Skin epidermis (tissue), 12 donors: ENCODE data around the gene IVNS1ABP.
"Not testable (repeated sequence)": the region's sequence is repeated elsewhere in the genome, so short reads cannot be mapped to it uniquely, and the experiment has no call there.

ENCODE experiments used
- H3K27ac ChIP-seq, 21 experiments: fragments of 200-600 bp; sonication (generic) in 11 of 21; one replicate each; pipeline ENCODE4 v1.5.0; 2020; ENCODE audit warnings: mild to moderate bottlenecking in 3 of 21, inconsistent platforms in 2 of 21, moderate library complexity in 2 of 21
- H3K4me3 ChIP-seq, 7 experiments: fragments of 200-600 bp; sonication (generic) in 2 of 7; one replicate each; pipeline ENCODE4 v1.5.0; 2020; ENCODE audit warnings: inconsistent platforms in 2 of 7, mild to moderate bottlenecking in 2 of 7, moderate library complexity in 1 of 7

IVNS1ABP gene

DNA sequence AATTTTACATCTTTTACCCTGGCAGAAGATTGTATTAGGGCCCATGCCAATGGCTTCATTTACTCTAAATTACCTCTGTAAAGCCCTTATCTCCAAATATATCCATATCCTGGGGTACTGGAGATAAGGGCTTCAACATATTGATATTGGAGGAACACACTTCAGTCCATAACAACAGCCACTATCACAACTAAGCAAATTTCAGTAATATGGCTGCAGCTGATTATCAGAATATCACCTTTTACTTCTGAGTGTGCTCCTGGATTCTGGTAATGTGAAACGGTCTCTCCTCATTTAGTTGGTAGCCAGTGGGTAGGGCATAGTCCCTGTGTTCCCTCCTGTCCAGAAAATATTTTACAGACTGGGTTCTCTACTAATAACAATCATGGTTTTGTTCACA lies 53.3 kb downstream of the IVNS1ABP start:
- Histone ChIP-seq H3K4me3 (no peak overlapping the region), H3K27ac (no peak overlapping the region)

DNA sequence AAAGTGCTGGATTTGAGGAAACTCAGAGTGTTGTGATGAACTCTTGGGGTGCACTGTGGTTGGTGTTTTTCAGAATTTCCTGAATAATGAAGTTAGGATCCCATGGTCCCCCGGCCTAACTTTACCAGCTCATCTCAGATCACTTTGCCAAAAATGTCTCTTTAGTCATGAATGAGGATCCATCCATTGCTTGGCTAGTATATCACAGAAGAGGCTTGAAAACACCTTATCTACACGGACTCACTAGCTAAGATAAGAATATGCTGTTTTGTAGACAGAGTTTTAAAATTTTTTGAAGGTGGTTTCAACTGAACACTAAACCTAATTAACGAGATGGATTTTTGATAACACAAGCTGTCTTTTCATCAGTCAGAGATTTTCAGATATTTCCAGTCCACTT lies 53.8 kb downstream of the IVNS1ABP start:
- Histone ChIP-seq H3K4me3 (no peak overlapping the region), H3K27ac (no peak overlapping the region)

DNA sequence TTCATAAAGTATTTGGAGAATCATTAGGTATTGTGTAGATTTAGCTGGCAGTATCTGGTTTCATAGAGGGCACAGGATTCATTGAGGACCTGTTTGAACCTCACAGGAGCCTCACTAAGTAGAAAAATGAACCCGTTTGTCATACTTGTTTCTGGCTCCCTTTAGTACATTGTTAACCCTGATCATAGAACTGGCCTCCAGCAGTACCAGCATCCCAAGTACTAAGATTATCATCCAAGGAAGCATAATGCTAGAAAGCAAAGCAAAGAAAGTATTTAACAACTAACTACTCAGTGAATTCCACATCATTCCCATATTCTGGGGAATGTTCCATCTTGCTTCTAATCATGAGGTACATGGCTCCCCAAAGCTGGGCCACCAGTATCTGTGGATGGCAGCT lies 54.9 kb downstream of the IVNS1ABP start:
- no peak overlapping the region for H3K4me3 ChIP-seq

DNA sequence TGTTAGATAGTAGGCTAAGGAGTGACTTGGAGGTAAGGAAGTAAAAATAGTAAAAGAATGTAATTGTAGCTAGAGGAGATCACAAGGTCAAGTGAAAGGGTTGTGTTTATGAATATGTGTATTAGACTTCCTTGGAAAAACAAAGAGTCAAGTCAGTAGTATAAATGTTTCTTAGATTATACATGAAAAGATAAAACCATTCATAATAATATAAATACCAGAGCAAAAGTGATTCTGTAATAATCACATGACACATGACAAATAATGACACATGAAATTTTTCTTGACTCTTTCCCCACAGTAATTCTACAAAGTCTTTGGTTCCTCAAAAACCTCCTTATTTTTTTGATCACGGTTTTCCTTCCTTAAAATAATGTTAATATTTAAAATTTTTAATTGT lies 56.4 kb downstream of the IVNS1ABP start:
- Histone ChIP-seq H3K27ac (no peak overlapping the region), H3K4me3 (no peak overlapping the region)

More for the DNA sequence above, 54.9 kb downstream of the IVNS1ABP start:
- H3K27ac ChIP-seq = no peak overlapping the region

DNA sequence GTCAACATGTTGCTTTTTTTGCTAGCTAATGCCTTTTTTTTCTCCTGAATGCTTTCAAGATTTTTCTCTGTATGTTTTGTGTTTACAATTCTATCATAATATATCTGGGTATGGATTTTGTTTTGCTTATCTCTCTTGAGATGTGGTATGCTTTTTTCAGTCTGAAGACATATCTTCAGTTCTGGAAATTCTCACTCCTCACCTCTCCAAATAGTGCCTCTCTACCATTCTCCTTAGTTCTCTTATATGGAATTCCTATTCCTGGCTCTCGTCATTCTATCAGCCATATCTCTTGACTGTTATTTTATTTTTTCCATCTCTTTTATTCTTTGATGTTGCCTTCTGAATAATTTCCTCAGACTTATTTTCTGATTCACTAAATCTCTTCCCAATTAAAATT lies 58.4 kb downstream of the IVNS1ABP start:
- Histone ChIP-seq H3K4me3 (no peak overlapping the region), H3K27ac (no peak overlapping the region)

DNA sequence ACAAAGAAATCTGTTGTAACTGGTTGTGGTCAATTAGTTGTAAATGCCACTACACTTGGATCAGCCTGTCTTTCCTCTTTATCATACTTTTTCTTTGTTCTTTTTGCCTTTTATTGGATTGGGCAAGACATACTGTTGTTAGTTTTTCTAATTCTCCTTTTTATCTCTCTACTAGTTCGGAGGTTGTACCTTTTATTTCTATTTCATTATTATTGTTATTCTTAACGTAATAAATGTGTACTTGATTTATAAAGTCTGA lies 59.2 kb downstream of the IVNS1ABP start:
- H3K27ac ChIP-seq = no peak overlapping the region
- H3K4me3 ChIP-seq = no peak overlapping the region

DNA sequence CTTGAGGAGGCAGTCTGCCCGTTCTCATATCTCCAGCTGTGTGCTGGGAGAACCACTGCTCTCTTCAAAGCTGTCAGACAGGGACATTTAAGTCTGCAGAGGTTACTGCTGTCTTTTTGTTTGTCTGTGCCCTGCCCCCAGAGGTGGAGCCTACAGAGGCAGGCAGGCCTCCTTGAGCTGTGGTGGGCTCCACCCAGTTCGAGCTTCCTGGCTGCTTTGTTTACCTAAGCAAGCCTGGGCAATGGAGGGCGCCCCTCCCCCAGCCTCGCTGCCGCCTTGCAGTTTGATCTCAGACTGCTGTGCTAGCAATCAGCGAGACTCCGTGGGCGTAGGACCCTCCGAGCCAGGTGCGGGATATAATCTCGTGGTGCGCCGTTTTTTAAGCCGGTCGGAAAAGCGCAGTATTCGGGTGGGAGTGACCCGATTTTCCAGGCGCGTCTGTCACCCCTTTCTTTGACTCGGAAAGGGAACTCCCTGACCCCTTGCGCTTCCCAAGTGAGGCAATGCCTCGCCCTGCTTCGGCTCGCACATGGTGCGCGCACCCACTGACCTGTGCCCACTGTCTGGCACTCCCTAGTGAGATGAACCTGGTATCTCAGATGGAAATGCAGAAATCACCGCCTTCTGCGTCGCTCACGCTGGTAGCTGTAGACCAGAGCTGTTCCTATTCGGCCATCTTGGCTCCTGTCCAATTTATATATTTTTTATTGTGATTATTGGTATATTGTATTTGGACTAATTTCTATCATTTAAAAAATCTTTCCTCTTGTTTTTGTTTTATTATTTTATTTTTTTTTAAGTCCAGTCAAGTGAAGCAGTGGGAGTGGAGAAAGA lies 59.7 kb downstream of the IVNS1ABP start:
- H3K4me3 ChIP-seq, H3K27ac ChIP-seq: not testable (repeated sequence)

DNA sequence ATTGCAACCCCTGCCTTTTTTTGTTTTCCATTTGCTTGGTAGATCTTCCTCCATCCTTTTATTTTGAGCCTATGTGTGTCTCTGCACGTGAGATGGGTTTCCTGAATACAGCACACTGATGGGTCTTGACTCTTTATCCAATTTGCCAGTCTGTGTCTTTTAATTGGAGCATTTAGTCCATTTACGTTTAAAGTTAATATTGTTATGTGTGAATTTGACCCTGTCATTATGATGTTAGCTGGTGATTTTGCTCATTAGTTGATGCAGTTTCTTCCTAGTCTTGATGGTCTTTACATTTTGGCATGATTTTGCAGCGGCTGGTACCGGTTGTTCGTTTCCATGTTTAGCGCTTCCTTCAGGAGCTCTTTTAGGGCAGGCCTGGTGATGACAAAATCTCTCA lies 61.4 kb downstream of the IVNS1ABP start:
- not testable (repeated sequence) for H3K4me3 ChIP-seq, H3K27ac ChIP-seq

DNA sequence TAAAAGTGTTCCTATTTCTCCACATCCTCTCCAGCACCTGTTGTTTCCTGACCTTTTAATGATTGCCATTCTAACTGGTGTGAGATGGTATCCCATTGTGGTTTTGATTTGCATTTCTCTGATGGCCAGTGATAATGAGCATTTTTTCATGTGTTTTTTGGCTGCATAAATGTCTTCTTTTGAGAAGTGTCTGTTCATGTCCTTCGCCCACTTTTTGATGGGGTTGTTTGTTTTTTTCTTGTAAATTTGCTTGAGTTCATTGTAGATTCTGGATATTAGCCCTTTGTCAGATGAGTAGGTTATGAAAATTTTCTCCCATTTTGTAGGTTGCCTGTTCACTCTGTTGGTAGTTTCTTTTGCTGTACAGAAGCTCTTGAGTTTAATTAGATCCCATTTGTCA lies 64.6 kb downstream of the IVNS1ABP start:
- not testable (repeated sequence) for H3K27ac ChIP-seq, H3K4me3 ChIP-seq

DNA sequence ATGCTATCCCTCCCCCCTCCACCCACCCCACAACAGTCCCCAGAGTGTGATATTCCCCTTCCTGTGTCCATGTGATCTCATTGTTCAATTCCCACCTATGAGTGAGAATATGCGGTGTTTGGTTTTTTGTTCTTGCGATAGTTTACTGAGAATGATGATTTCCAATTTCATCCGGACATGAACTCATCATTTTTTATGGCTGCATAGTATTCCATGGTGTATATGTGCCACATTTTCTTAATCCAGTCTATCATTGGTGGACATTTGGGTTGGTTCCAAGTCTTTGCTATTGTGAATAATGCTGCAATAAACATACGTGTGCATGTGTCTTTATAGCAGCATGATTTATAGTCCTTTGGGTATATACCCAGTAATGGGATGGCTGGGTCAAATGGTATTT lies 65.1 kb downstream of the IVNS1ABP start:
- H3K4me3 ChIP-seq = not testable (repeated sequence)

DNA sequence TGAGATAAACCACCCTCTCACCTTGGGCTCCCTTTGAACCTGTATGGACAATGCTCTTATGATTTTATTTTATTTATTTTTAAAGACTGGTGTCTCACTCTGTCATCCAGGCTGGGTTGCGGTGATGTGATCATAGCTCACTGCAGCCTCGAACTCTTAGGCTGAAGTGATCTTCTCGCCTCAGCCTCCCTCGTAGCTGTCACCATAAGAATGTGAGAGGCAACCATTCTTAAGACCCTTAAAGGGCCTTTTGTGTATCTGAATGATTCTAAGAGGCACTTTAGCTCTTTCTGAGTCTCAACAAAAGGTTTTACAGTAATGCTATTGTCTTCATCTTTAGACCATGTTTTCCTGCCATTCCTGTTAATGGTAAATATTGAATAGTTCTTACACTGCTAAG lies 67.0 kb downstream of the IVNS1ABP start:
- Histone ChIP-seq H3K27ac (no peak overlapping the region), H3K4me3 (no peak overlapping the region)

More for the DNA sequence above, 65.1 kb downstream of the IVNS1ABP start:
- not testable (repeated sequence) for H3K27ac ChIP-seq

DNA sequence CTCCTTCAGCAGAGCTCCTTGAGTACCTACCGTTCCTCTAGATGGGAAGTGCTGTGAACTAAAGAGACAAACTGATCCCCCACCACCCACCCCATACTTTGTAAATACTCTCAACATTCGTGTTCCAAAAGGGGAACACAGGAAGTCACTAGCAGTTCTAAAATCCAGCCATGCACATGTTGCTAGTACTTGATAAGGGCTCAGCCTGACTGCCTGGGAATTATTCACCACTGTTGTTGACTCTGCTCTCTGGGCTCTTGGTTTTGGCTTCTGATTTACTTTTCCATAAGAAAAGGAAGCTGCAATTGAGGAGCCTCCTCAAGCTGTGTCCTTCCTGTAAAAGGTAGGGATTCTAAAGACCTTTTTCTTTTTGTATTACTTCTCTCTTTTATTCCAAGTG lies 67.5 kb downstream of the IVNS1ABP start:
- H3K4me3 ChIP-seq = no peak overlapping the region
- no peak overlapping the region for H3K27ac ChIP-seq
